HUES6 (cell line): Measurements from ENCODE around the gene PARD6G.
"Not testable (repeated sequence)": the region's sequence is repeated elsewhere in the genome, so short reads cannot be mapped to it uniquely, and the experiment has no call there.

Experiments used
- H3K27ac ChIP-seq: 2 replicates; pipeline ENCODE4 v1.7.0; 2013; ENCODE audit warnings: low read depth, mild to moderate bottlenecking, low read length, inconsistent platforms
- H3K27me3 ChIP-seq: 2 replicates; pipeline ENCODE4 v1.6.1; 2013; ENCODE audit warnings: low read length; ENCODE audit not compliant: control insufficient read depth, insufficient read depth
- H3K36me3 ChIP-seq: 2 replicates; pipeline ENCODE4 v1.6.1; 2013; ENCODE audit warnings: low read length; ENCODE audit not compliant: control insufficient read depth, insufficient read depth
- H3K4me1 ChIP-seq: 2 replicates; pipeline ENCODE4 v1.6.1; 2013; ENCODE audit warnings: low read length; ENCODE audit not compliant: control insufficient read depth, insufficient read depth
- H3K4me3 ChIP-seq: 2 replicates; pipeline ENCODE4 v1.5.1; 2013; ENCODE audit warnings: low read depth, low read length
- H3K9ac ChIP-seq: one replicate; pipeline ENCODE4 v1.6.1; 2013; ENCODE audit warnings: mild to moderate bottlenecking, low read length
- H3K9me3 ChIP-seq: 2 replicates; pipeline ENCODE4 v1.6.1; 2013; ENCODE audit warnings: low read depth, low read length; ENCODE audit not compliant: control insufficient read depth, insufficient read depth

The PARD6G gene

DNA sequence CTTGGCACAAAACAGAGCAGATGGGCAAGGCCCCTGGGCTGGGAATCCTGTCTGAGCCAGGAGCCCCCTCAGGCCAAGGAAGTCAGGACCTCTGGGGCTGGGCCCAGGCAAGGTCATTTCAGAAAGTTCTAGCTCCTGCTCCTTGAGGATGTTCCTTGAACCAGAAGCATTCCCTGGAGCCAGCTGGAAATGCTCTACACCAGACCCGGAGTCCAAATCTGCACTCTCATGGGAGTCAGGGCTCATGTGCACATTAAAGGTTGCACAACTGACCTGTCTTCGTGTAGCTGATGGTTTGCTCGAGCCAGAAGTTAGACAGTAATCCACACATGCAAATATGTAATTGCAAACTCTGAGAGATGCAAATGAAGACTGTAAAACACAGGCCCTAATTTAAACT, 18.0 kb downstream of the PARD6G start:
- no peak overlapping the region for H3K27ac ChIP-seq
- no peaks in the 10 kb centered on the region for H3K9me3 ChIP-seq
- H3K9ac ChIP-seq, result no peak overlapping the region
- no peaks in the 10 kb centered on the region for H3K4me1 ChIP-seq
- H3K27me3 ChIP-seq, result no peaks in the 10 kb centered on the region
- H3K4me3 ChIP-seq, result no peak overlapping the region
- H3K36me3 ChIP-seq, result no peaks in the 10 kb centered on the region

- Histone ChIP-seq H3K4me3 (no peak overlapping the region), H3K27me3 (no peaks in the 10 kb centered on the region), H3K27ac (no peak overlapping the region), H3K9me3 (no peaks in the 10 kb centered on the region), H3K36me3 (no peaks in the 10 kb centered on the region), H3K4me1 (no peaks in the 10 kb centered on the region), H3K9ac (no peak overlapping the region)
These were observed 19.1 kb downstream of the PARD6G start for GRCh38 chr18:80228051-80228848.

DNA sequence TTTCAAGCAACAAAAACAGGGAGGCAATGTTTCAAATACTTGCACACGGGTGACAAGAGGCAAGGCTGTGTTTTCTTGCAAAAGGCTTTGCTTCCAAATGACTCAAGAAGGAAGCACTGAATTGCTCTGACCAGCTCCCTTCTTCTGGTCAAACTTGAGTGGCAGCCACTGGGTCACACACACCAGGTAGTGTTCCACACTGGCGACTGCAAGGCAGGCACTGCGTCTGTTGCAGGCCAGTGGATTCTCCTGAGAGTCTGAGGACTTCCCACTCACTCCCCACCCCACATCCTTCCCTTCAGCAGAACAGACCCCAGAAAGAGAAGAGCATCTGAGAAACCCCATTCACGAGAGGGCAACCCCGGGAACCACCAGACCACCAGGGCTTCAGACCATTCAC, 19.8 kb downstream of the PARD6G start:
- H3K4me3 ChIP-seq, result no peak overlapping the region
- no peaks in the 10 kb centered on the region for H3K4me1 ChIP-seq
- H3K9ac ChIP-seq, result no peak overlapping the region
- no peaks in the 10 kb centered on the region for H3K27me3 ChIP-seq
- H3K27ac ChIP-seq, result no peak overlapping the region
- H3K36me3 ChIP-seq, result no peaks in the 10 kb centered on the region
- no peaks in the 10 kb centered on the region for H3K9me3 ChIP-seq

DNA sequence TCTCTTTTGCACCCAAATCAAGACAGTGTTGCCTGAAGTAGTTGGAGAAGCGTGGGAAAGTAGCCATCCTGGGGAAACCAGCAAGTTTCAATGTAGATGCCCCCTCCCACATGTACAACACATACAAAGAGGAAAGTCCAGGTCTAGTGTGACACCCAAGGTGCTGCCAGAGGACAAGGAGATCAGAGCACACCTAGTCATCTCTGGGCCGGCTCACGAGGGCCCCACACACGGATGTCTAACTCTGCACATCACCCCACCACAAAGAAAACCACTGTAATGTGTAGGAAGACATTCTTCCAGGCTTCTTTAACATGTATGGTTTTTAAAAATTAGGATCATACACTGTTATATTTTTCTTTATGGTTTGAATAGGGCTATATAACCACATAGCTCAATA, 21.6 kb downstream of the PARD6G start:
- no peaks in the 10 kb centered on the region for H3K27me3 ChIP-seq
- H3K36me3 ChIP-seq, result no peaks in the 10 kb centered on the region
- no peak overlapping the region for H3K9ac ChIP-seq
- H3K4me1 ChIP-seq, result no peaks in the 10 kb centered on the region
- H3K4me3 ChIP-seq, result no peak overlapping the region
- no peak overlapping the region for H3K27ac ChIP-seq
- H3K9me3 ChIP-seq, result peaks cover 5% of the 10 kb centered on the region; the same call in 1 of the 2 replicates

- H3K9me3 ChIP-seq, result peaks cover 7% of the 10 kb centered on the region
These were observed 23.6 kb downstream of the PARD6G start for GRCh38 chr18:80223581-80224148.

DNA sequence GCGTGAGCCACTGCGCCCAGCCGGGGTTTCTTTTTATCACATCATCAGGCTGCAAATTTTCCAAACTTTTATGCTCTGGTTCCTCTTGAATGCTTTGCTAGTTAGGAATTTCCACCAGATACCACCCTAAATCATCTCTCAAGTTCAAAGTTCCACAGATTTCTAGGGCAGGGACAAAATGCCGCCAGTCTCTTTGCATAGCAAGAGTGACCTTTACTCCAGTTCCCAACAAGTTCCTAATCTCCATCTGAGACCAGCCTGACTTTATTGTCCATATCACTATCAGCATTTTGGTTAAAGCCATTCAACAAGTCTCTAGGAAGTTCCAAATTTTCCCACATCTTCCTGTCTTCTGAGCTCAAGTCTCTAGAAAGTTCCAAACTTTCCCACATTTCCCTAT, 27.8 kb downstream of the PARD6G start:
- H3K27ac ChIP-seq, H3K4me3 ChIP-seq, H3K4me1 ChIP-seq, H3K27me3 ChIP-seq, H3K36me3 ChIP-seq, H3K9ac ChIP-seq: not testable (repeated sequence)
- peaks cover 11% of the 10 kb centered on the region for H3K9me3 ChIP-seq

More at GRCh38 chr18:80223581-80224148, 23.6 kb downstream of the PARD6G start:
- Histone ChIP-seq H3K36me3 (no peaks in the 10 kb centered on the region), H3K4me1 (no peaks in the 10 kb centered on the region), H3K27me3 (no peaks in the 10 kb centered on the region), H3K27ac (no peak overlapping the region), H3K4me3 (no peak overlapping the region), H3K9ac (no peak overlapping the region)

- no peak overlapping the region for H3K27ac ChIP-seq
- H3K9ac ChIP-seq, result no peak overlapping the region
- no peaks in the 10 kb centered on the region for H3K27me3 ChIP-seq
- peaks cover 11% of the 10 kb centered on the region for H3K9me3 ChIP-seq
- H3K36me3 ChIP-seq, result no peaks in the 10 kb centered on the region
- no peak overlapping the region for H3K4me3 ChIP-seq
- H3K4me1 ChIP-seq, result no peaks in the 10 kb centered on the region
These were observed 28.7 kb downstream of the PARD6G start for GRCh38 chr18:80218341-80219227.

DNA sequence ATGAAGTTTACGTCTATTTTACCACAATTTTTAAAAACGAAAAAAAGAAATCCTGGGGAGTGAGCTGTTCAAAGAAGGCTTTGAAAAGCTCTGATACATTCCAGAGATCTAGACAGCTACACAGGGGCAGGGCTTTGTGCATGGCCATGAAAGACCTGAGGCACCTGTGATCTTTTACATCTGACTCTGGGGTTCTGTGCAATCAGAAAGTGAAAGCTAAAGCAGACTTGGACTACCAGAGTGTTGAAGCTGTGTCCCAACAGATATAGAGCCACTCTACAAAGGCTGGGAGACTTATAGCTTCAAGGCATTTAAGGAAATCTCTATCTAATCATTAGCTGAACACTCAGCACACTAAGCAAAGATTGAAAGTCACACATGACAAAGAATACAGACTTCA, 34.1 kb downstream of the PARD6G start:
- Histone ChIP-seq H3K27ac (no peak overlapping the region), H3K4me1 (no peaks in the 10 kb centered on the region), H3K9me3 (no peaks in the 10 kb centered on the region), H3K27me3 (no peaks in the 10 kb centered on the region), H3K4me3 (no peak overlapping the region), H3K9ac (no peak overlapping the region), H3K36me3 (no peaks in the 10 kb centered on the region)

DNA sequence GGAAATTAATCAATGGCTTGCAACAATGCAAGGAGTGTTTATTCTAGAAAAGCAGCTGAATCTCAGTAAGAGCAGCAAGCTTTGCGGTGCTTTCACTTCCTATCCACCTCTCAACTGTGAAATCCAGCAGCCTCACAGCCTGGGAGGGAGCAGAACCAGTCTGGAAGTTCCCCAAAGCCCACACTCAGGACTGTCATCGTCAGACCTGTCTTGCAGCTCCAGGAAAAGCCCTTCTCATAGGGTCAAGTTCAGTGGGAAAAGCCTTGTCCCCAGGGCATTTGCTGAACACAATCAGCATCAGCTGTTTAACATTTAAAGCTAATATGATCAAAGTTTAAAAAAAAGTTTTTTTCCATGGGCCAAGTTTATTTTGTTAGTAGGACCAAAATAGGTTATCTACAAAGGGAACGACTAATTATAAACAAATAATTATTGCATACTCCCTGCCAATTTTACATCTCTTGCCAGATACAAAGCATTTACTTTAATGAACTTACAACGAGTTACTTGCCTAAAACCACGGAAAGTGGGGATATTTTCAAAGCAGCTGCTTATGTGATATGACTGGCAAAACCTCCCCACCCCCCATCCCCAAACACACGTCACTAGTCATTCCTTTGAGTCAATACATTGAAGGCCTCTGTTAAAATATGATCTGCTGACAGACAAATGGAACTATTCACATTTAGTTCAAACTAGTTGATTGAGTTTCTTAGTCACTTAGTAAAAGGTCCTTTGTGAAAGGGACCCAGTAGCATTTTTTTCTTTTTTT, 36.8 kb downstream of the PARD6G start:
- H3K4me3 ChIP-seq, result no peak overlapping the region
- H3K27me3 ChIP-seq, result no peaks in the 10 kb centered on the region
- no peak overlapping the region for H3K9ac ChIP-seq
- no peaks in the 10 kb centered on the region for H3K36me3 ChIP-seq
- H3K27ac ChIP-seq, result no peak overlapping the region
- no peaks in the 10 kb centered on the region for H3K4me1 ChIP-seq
- no peaks in the 10 kb centered on the region for H3K9me3 ChIP-seq

DNA sequence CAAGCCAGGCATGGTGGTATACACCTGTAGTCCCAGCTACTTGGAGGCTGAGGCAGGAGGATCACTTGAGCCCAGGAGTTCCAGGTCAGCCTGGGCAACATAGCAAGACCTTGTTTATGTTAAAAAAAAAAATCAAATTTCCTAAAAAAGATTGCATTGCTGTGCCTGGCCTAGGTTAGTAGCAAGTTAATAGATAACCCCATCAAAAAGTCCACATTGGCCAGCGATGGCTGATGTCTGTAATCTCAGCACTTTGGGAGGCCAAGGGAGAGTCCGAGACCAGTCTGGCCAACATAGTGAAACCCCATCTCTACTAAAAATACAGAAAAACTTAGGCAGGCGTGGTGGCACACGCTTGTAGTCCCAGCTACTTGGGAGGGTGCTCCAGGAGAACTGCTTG, 38.7 kb downstream of the PARD6G start:
- no peaks in the 10 kb centered on the region for H3K9me3 ChIP-seq
- H3K9ac ChIP-seq, result no peak overlapping the region
- H3K27me3 ChIP-seq, result no peaks in the 10 kb centered on the region
- H3K27ac ChIP-seq, result no peak overlapping the region
- H3K4me1 ChIP-seq, result no peaks in the 10 kb centered on the region
- H3K36me3 ChIP-seq, result no peaks in the 10 kb centered on the region
- no peak overlapping the region for H3K4me3 ChIP-seq
